A549 (cell line): ENCODE results near the gene SPDYE1. TPM values are rescaled to one million over a fixed set of nuclear protein-coding genes. Genes with fewer than 3 reads are reported as not detected.

Source experiments
- ATAC-seq, 2 experiments: fragments of 200-7000 bp in 1 of 2; fragments of >200 bp in 1 of 2; cut with Nextera tagmentation in 1 of 2; cut with Tn5 transposase in 1 of 2; 3 replicates each; pipeline versions ENCODE4 v1.8.0 to v1.9.1; 2018 to 2020; ENCODE audit warnings: mild to moderate bottlenecking in 1 of 2, moderate library complexity in 1 of 2
- CTCF ChIA-PET: fragments of 300-600 bp; sonication (Branson Sonifier 250); formaldehyde crosslinking; extraction: SDS; loops from one replicate; lab custom pipeline; 2021; ENCODE audit warnings: antibody characterized with exemption, inconsistent platforms; lab: Yijun Ruan, JAX
- POLR2A ChIA-PET: fragments of 350-600 bp; formaldehyde crosslinking; extraction: SDS; loops from one replicate; lab custom pipeline; 2021; ENCODE audit warnings: antibody characterized with exemption, inconsistent platforms; lab: Yijun Ruan, JAX
- DNase-seq, 2 experiments: peaks; one replicate each; pipeline versions ENCODE4 v3.0.0 to v3.0.0-alpha.2; 2011 to 2016; ENCODE audit warnings: low read depth in 1 of 2, low spot score in 1 of 2
- FAIRE-seq: peaks from 2 replicates; lab custom pipeline; 2011; peaks lifted over from hg19 to GRCh38; lab: Jason Lieb, UNC
- H3K27ac ChIP-seq, 2 experiments: fragments of >200 bp; sonication (Bioruptor Twin); formaldehyde crosslinking; 3 replicates each; pipeline ENCODE4 v1.5.1; 2016 to 2017
- H3K4me1 ChIP-seq: fragments of >200 bp; sonication (Bioruptor Twin); formaldehyde crosslinking; 3 replicates; pipeline ENCODE4 v1.6.1; 2016
- H3K4me2 ChIP-seq: fragments of >200 bp; sonication (Bioruptor Twin); formaldehyde crosslinking; 3 replicates; pipeline ENCODE4 v1.6.1; 2016
- H3K4me3 ChIP-seq: fragments of >200 bp; sonication (Bioruptor Twin); formaldehyde crosslinking; 3 replicates; pipeline ENCODE4 v1.5.1; 2016
- H3K9me3 ChIP-seq: fragments of >200 bp; sonication (Bioruptor Twin); formaldehyde crosslinking; 3 replicates; pipeline ENCODE4 v1.6.1; 2016
- ATOH8 ChIP-seq: fragments of 250-450 bp; sonication (Bioruptor Pico); IDR thresholded peaks from 2 replicates; pipeline ENCODE4 v1.5.0; 2020; ENCODE audit warnings: low read depth, mild to moderate bottlenecking, moderate library complexity
- BCL3 ChIP-seq: fragments of >200 bp; sonication (Bioruptor Twin); formaldehyde crosslinking; IDR thresholded peaks from 3 replicates; pipeline ENCODE4 v1.6.1; 2016
- CBX2 ChIP-seq: fragments of 200-600 bp; sonication (generic); IDR thresholded peaks from 2 replicates; pipeline ENCODE4 v1.6.1; 2016; ENCODE audit warnings: low read depth, mild to moderate bottlenecking, borderline replicate concordance
- CBX8 ChIP-seq: fragments of 200-600 bp; sonication (generic); IDR thresholded peaks from 2 replicates; pipeline ENCODE4 v1.6.1; 2016
- EHF ChIP-seq: fragments of 250-450 bp; sonication (Bioruptor Pico); IDR thresholded peaks from 2 replicates; pipeline ENCODE4 v1.5.0; 2020; ENCODE audit warnings: mild to moderate bottlenecking
- EHMT2 ChIP-seq: fragments of 200-600 bp; sonication (generic); IDR thresholded peaks from 2 replicates; pipeline ENCODE4 v1.6.1; 2016; ENCODE audit warnings: antibody characterized with exemption, low read depth, mild to moderate bottlenecking, moderate library complexity
- FOSL2 ChIP-seq, 2 experiments: fragments of 450-650 bp in 1 of 2; fragments of >200 bp in 1 of 2; sonication (Bioruptor Twin) in 1 of 2; formaldehyde crosslinking; IDR thresholded peaks; 2 replicates each; pipeline versions ENCODE4 v1.5.0 to v1.6.1; 2016 to 2020; ENCODE audit warnings: mild to moderate bottlenecking in 1 of 2, moderate library complexity in 1 of 2
- HMGXB4 ChIP-seq: fragments of 250-450 bp; sonication (Bioruptor Pico); IDR thresholded peaks from 2 replicates; pipeline ENCODE4 v1.5.0; 2021; ENCODE audit warnings: mild to moderate bottlenecking, moderate library complexity, borderline replicate concordance
- HOXB13 ChIP-seq: fragments of 250-450 bp; sonication (Bioruptor Pico); IDR thresholded peaks from 2 replicates; pipeline ENCODE4 v1.5.0; 2020; ENCODE audit warnings: low read depth, mild to moderate bottlenecking, moderate library complexity
- JUN ChIP-seq, 2 experiments: fragments of >200 bp; sonication (Bioruptor Twin); formaldehyde crosslinking; IDR thresholded peaks; 2 replicates in 1 of 2; 3 replicates in 1 of 2; pipeline ENCODE4 v1.6.1; 2016 to 2017
- MAX ChIP-seq: IDR thresholded peaks from 2 replicates; pipeline ENCODE4 v1.6.1; 2012
- PBX3 ChIP-seq: IDR thresholded peaks from 2 replicates; pipeline ENCODE4 v1.6.1; 2012
- REST ChIP-seq: fragments of 200-600 bp; sonication (generic); IDR thresholded peaks from 2 replicates; pipeline ENCODE4 v1.6.1; 2016; ENCODE audit warnings: antibody characterized with exemption, mild to moderate bottlenecking, moderate library complexity
- RFX5 ChIP-seq: fragments of 450-650 bp; IDR thresholded peaks from 2 replicates; pipeline ENCODE4 v1.7.1; 2014; ENCODE audit warnings: antibody characterized with exemption, mild to moderate bottlenecking, moderate library complexity
- TFCP2L1 ChIP-seq: fragments of 250-450 bp; sonication (Bioruptor Pico); IDR thresholded peaks from 2 replicates; pipeline ENCODE4 v1.5.0; 2021; ENCODE audit warnings: mild to moderate bottlenecking
- TP53 ChIP-seq: fragments of 250-450 bp; sonication (Bioruptor Pico); IDR thresholded peaks from 2 replicates; pipeline ENCODE4 v1.5.0; 2021; ENCODE audit warnings: mild to moderate bottlenecking, moderate library complexity
- USF2 ChIP-seq: fragments of 450-650 bp; IDR thresholded peaks from 2 replicates; pipeline ENCODE4 v1.6.1; 2014; ENCODE audit warnings: antibody characterized with exemption
- ZC3H11A ChIP-seq: fragments of 450-650 bp; IDR thresholded peaks from 2 replicates; pipeline ENCODE4 v1.6.1; 2014; ENCODE audit warnings: antibody characterized with exemption, mild to moderate bottlenecking
- ZNF302 ChIP-seq: fragments of 250-450 bp; sonication (Bioruptor Pico); IDR thresholded peaks from 2 replicates; pipeline ENCODE4 v1.9.0; 2021; ENCODE audit warnings: inconsistent platforms, mild to moderate bottlenecking, moderate library complexity
- ZSCAN20 ChIP-seq: fragments of 250-450 bp; sonication (Bioruptor Pico); IDR thresholded peaks from 2 replicates; pipeline ENCODE4 v1.8.0; 2022; ENCODE audit warnings: mild to moderate bottlenecking, moderate library complexity
- WGBS: methylation state at CpG from one replicate; pipeline ENCODE4 v1.1.6; 2017; ENCODE audit errors: missing lambda C conversion rate; 5-methylcytosine and 5-hydroxymethylcytosine counted together
- polyA plus RNA-seq, 4 experiments: library from polyadenylated mRNA; depleted of rRNA in 3 of 4; stranded (reverse); fragments of >200 nt; fragmentation: RNase III in 1 of 4; extraction: RNeasy Plus Mini Kit Qiagen cat#74134 plus additional on column Dnase treatment in 1 of 4; gene quantifications; 2 replicates in 3 of 4; 3 replicates in 1 of 4; pipeline ENCODE4 v1.2.3, GENCODE V29; 2011 to 2017

Gene SPDYE1
- polyA plus RNA-seq, 2 of the 4 experiments (the other 2 are of a cell fraction) = not detected

GRCh38 chr7:44050121-44050914, 52.6 kb downstream of the SPDYE1 start:
- Histone ChIP-seq H3K4me2 (no peak overlapping the region), H3K9me3 (no peaks in the 10 kb centered on the region), H3K4me1 (peaks cover 5% of the 10 kb centered on the region; the same call in 1 of the 3 replicates), H3K27ac (no peak overlapping the region), H3K4me3 (no peak overlapping the region)
- ATAC-seq (no peak), FAIRE-seq (no peak), DNase-seq (no peak)
- ChIA-PET CTCF (interaction anchor here (1.2 kb wide), 1 partner anchor 18 kb away, joined by 4 read pairs; no protein-coding TSS in a partner anchor), POLR2A (interaction anchor here (0.7 kb wide), 1 partner anchor 31 kb away, joined by 3 read pairs; no protein-coding TSS in a partner anchor)
- WGBS = 89% methylated on average over 14 of the region's 14 CpGs
- no peak for TF ChIP-seq CBX8
- no peak for TF ChIP-seq REST
- no peak for TF ChIP-seq TP53
- no peak for TF ChIP-seq BCL3
- no peak for TF ChIP-seq PBX3
- TF ChIP-seq JUN (IDR thresholded peaks at IDR 0.05) = no peak

GRCh38 chr7:44050915-44051560, 53.3 kb downstream of the SPDYE1 start:
- H3K4me1 ChIP-seq = no peaks in the 10 kb centered on the region; the same call in 2 of the 3 replicates
- 81% methylated on average over 8 of the region's 8 CpGs for WGBS
- TF ChIP-seq ZSCAN20 (no peak), USF2 (no peak), FOSL2 (IDR thresholded peaks at IDR 0.05) (no peak), FOSL2 (CRISPR knock-in tag; IDR thresholded peaks at IDR 0.05) (no peak), MAX (no peak), ZC3H11A (no peak), HOXB13 (CRISPR knock-in tag) (no peak), HMGXB4 (CRISPR knock-in tag) (no peak), ATOH8 (no peak), EHMT2 (no peak), ZNF302 (no peak), PBX3 (no peak), CBX2 (no peak), TFCP2L1 (CRISPR knock-in tag) (no peak), RFX5 (no peak), EHF (CRISPR knock-in tag) (no peak)
- ATAC-seq (no peak), DNase-seq (no peak), FAIRE-seq (no peak)
- H3K27ac ChIP-seq = no peak overlapping the region
- ChIA-PET POLR2A (interaction anchor here (0.7 kb wide), 1 partner anchor 30 kb away, joined by 3 read pairs; no protein-coding TSS in a partner anchor), CTCF (interaction anchor here (1.2 kb wide), 1 partner anchor 11 kb away, joined by 3 read pairs; no protein-coding TSS in a partner anchor)
- no peak overlapping the region for H3K4me3 ChIP-seq
- H3K9me3 ChIP-seq = no peaks in the 10 kb centered on the region
- no peak overlapping the region for H3K4me2 ChIP-seq
